GM12891 (cell line): ENCODE data around the gene CEP170.

Experiments used
- DNase-seq: peaks from one replicate; pipeline ENCODE4 v3.0.0; 2011; ENCODE audit warnings: low spot score; ENCODE audit not compliant: insufficient read length
- FAIRE-seq: peaks from 2 replicates; lab custom pipeline; 2011; peaks lifted over from hg19 to GRCh38; lab: Jason Lieb, UNC
- PAX5 ChIP-seq: IDR thresholded peaks from 2 replicates; pipeline ENCODE4 v1.6.1; 2011; ENCODE audit warnings: low read length, moderate library complexity, mild to moderate bottlenecking; ENCODE audit not compliant: insufficient read depth, severe bottlenecking
- POLR2A ChIP-seq: IDR thresholded peaks from 2 replicates; pipeline ENCODE4 v1.6.1; 2011; ENCODE audit warnings: low read depth, low read length, control low read depth
- POLR2AphosphoS5 ChIP-seq: IDR thresholded peaks from 2 replicates; pipeline ENCODE4 v1.6.1; 2011; ENCODE audit warnings: low read depth, low read length, control low read depth
- POU2F2 ChIP-seq: IDR thresholded peaks from 2 replicates; pipeline ENCODE4 v1.6.1; 2011; ENCODE audit warnings: low read depth, mild to moderate bottlenecking, control low read depth, low read length, moderate library complexity
- SPI1 ChIP-seq: IDR thresholded peaks from 2 replicates; pipeline ENCODE4 v1.6.1; 2011; ENCODE audit warnings: low read depth, low read length, control low read depth
- TAF1 ChIP-seq: IDR thresholded peaks from 2 replicates; pipeline ENCODE4 v1.6.1; 2011; ENCODE audit warnings: low read depth, low read length, control low read depth

The CEP170 gene

GRCh38 chr1:243268751-243269460 lies 13.8 kb upstream of the CEP170 start:
- no peak for FAIRE-seq
- no peak for TF ChIP-seq POU2F2
- TF ChIP-seq POLR2A, result no peak
- no peak for TF ChIP-seq PAX5
- no peak for TF ChIP-seq SPI1
- no peak for TF ChIP-seq POLR2AphosphoS5
- TF ChIP-seq TAF1, result no peak
- no peak for DNase-seq

- DNase-seq (no peak), FAIRE-seq (no peak)
- TF ChIP-seq POLR2AphosphoS5, result no peak
- no peak for TF ChIP-seq POLR2A
- TF ChIP-seq POU2F2, result no peak
- TF ChIP-seq TAF1, result no peak
Observed at GRCh38 chr1:243267914-243268653, 13.0 kb upstream of the CEP170 start.

DNA sequence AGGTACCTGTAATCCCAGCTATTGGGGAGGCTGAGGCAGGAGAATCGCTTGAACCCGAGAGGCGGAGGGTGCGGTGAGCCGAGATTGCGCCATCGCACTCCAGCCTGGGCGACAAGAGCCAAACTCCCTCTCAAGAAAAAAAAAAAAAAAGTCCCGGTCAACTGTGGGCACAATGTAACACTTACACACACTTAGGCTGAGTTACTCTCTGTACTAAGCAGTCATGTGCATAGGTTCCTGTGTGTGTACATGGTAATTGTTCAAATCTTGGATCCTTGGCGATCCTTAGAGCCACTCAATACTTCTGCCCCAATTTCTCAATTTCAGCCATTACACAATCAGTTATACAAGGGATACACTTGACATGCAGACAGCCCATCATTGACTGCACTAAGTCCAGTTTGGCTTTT lies 12.4 kb upstream of the CEP170 start:
- DNase-seq, result no peak
- no peak for FAIRE-seq
- TF ChIP-seq POLR2AphosphoS5 (no peak), POU2F2 (no peak), POLR2A (no peak), SPI1 (no peak), TAF1 (no peak), PAX5 (no peak)

DNA sequence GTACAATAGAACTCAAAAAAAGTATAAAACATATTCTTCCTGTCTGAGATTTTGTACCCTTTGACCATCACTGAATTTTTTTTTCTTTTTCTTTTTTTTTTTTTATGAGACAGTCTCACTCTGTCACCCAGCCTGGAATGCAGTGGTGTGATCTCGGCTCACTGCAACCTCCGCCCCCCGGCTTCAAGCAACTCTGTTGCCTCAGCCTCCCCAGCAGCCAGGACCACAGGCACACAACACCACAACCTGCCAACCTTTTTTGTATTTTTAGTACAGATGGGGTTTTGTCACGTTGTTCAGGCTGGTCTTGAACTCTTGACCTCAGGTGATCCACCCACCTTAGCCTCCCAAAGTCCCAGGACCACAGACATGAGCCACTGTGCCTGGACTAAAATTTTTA lies 11.2 kb upstream of the CEP170 start:
- no peak for DNase-seq
- no peak for TF ChIP-seq TAF1
- FAIRE-seq, result no peak

DNA sequence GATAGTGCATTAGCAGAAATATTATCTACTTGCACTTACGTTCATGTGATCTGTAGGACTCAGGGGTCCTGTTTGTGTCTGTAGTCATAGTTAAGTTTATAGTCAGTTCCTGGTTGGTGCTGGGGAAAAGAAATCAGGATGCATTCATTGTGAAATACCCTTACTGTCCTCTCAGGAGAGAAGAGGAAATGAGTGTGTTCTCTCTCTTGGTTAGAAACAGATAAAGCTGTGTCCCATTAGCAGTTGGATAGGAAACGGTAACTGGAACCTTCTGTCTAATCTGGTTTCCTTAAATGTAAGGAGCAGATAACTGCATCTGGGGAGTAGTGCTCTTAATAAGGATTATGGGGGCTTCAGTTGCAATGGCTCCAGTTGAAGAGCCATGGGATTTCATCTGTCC lies 9.6 kb upstream of the CEP170 start:
- DNase-seq (no peak), FAIRE-seq (no peak)
- TF ChIP-seq PAX5 (no peak), TAF1 (no peak), POU2F2 (no peak)

GRCh38 chr1:243261390-243261789 lies 6.3 kb upstream of the CEP170 start:
- TF ChIP-seq POLR2AphosphoS5 (no peak), POU2F2 (no peak), POLR2A (no peak), SPI1 (no peak), PAX5 (no peak), TAF1 (no peak)
- no peak for DNase-seq
- FAIRE-seq, result no peak

DNA sequence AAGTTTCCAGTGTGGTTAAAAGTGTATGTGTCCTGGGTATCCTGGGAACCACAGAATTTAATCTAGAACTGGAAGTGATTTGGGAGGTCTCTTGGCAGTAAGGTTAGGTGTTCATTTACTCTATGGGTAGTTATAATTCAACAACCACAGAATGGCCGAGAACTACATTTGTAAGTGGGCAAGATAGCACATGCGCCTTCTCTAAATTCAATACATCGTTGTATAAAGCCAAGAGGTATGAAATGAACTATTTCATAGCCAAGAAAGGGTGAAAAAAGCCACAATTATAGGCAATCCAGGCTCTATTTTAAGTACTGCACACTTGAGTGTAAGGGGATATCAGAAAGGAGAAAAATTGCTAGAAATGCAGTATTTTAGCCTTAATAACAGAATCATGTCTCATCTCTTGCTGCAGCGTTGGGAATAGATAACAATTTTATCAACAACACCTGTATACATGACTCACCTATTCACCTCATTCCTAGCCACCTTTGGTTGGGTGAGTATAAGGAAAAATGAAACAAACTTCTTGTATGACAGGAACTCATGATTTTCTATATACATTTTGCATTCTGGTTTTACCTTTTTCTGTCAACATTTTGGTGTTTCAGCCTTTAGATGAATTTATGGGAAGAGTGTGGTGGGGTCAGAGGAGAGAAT lies 5.3 kb upstream of the CEP170 start:
- DNase-seq (no peak), FAIRE-seq (no peak)
- TF ChIP-seq POLR2AphosphoS5 (no peak), TAF1 (no peak), POLR2A (no peak), SPI1 (no peak), POU2F2 (no peak), PAX5 (no peak)

DNA sequence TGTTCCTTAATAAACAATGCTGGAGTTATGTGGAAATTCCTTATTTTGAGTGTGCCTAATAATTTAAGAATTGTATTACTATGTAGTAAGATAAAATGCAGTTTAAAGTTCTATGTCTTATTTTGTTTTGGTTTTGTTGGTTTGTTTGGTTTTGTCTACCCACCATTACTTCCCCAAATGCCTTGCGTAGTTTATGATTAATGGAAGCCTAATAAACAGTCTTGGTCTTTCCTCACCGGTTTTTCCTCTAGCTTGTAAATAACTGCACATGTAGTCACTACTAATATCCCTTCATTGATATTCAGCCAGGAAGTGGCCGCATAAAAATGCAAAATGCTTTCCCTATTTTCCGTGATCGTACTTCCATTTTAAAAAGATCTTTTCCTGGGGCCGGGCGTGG lies 3.6 kb upstream of the CEP170 start:
- TF ChIP-seq POLR2A (no peak), POU2F2 (no peak), SPI1 (no peak), PAX5 (no peak), TAF1 (no peak), POLR2AphosphoS5 (no peak)
- FAIRE-seq, result no peak
- no peak for DNase-seq

GRCh38 chr1:243257189-243257588 lies 2.1 kb upstream of the CEP170 start:
- no peak for TF ChIP-seq PAX5
- TF ChIP-seq POLR2AphosphoS5, result no peak
- TF ChIP-seq TAF1, result no peak
- no peak for TF ChIP-seq POU2F2
- TF ChIP-seq POLR2A, result no peak
- TF ChIP-seq SPI1, result no peak
- DNase-seq, result no peak

GRCh38 chr1:243256590-243256989 lies 1.5 kb upstream of the CEP170 start:
- TF ChIP-seq POLR2A (no peak), SPI1 (no peak), POLR2AphosphoS5 (no peak), PAX5 (no peak), TAF1 (no peak)
- no peak for DNase-seq
- no peak for FAIRE-seq

More at GRCh38 chr1:243257189-243257588, 2.1 kb upstream of the CEP170 start:
- FAIRE-seq, result no peak
